Left lung (tissue), 10 donors: Measurements from ENCODE around the gene LAX1. TPM values are rescaled to one million over a fixed set of nuclear protein-coding genes. Genes with fewer than 3 reads are reported as not detected.

Source experiments
- ATAC-seq: fragments of 200-7000 bp; cut with Tn5 transposase; one replicate; pipeline ENCODE4 v1.9.1; 2020; ENCODE audit warnings: moderate library complexity
- DNase-seq, 4 donors: peaks; one replicate each; pipeline ENCODE4 v3.0.0-alpha.2; 2013 to 2020
- H3K27ac ChIP-seq, 2 donors: fragments of 200-600 bp; sonication (generic) in 1 of 2; one replicate each; pipeline versions ENCODE4 v1.5.0 to v1.8.0; 2020 to 2021
- H3K27me3 ChIP-seq, 2 donors: fragments of 200-600 bp; sonication (generic) in 1 of 2; one replicate each; pipeline versions ENCODE4 v1.5.0 to v1.8.0; 2020 to 2021
- H3K36me3 ChIP-seq, 2 donors: fragments of 200-600 bp; sonication (generic) in 1 of 2; one replicate each; pipeline versions ENCODE4 v1.5.0 to v1.8.0; 2020 to 2021
- H3K4me1 ChIP-seq, 2 donors: fragments of 200-600 bp; one replicate each; pipeline ENCODE4 v1.8.0; 2021
- H3K4me3 ChIP-seq, 2 donors: fragments of 200-600 bp; sonication (generic) in 1 of 2; one replicate each; pipeline versions ENCODE4 v1.5.0 to v1.8.0; 2020 to 2021; ENCODE audit warnings: mild to moderate bottlenecking in 1 of 2
- H3K9me3 ChIP-seq, 2 donors: fragments of 200-600 bp; sonication (generic) in 1 of 2; one replicate each; pipeline versions ENCODE4 v1.5.0 to v1.8.0; 2020 to 2021
- CTCF ChIP-seq, 2 donors: fragments of 200-600 bp; sonication (generic) in 1 of 2; IDR thresholded peaks; one replicate each; pipeline versions ENCODE4 v1.5.0 to v1.8.0; 2021; ENCODE audit warnings: antibody characterized with exemption in 2 of 2
- intact Hi-C, 2 donors: fragments of 100-400 bp; cut with DNase I; formaldehyde crosslinking; loops; one replicate each; pipeline versions ENCODE4 v1.11.2 to v1.14.2; 2022
- polyA plus RNA-seq, 6 donors: library from polyadenylated mRNA; unstranded; fragments of 120-200 nt; gene quantifications; one replicate each; pipeline ENCODE4 v1.2.1, GENCODE V29; 2013; ENCODE audit not compliant: insufficient read length in 6 of 6
- total RNA-seq, 2 donors: library from RNA; stranded (reverse); fragmentation: NEBNext Ultra II Directional; extraction: Animal tissue kit (Norgen Biotek cat#: 25700); gene quantifications; one replicate each; pipeline ENCODE4 v1.2.1, GENCODE V29; 2021
- donor health status: DM: no; HTN: yes; CAD: no.
- donor health status: DM: no; HTN: no; CAD: no.

The LAX1 gene
- total and polyA plus RNA-seq, 8 donors: 0.21 to 2.2 (median 0.31) TPM

- H3K27me3 ChIP-seq: no peaks in the 10 kb centered on the region
- DNase-seq: no peak
- H3K27ac ChIP-seq: no peak overlapping the region
- no peak for TF ChIP-seq CTCF (IDR thresholded peaks at IDR 0.05)
- intact Hi-C loops: no loop called here
- H3K4me3 ChIP-seq: no peak overlapping the region
- no peaks in the 10 kb centered on the region for H3K9me3 ChIP-seq
- no peak for ATAC-seq
- peaks cover 3 to 100% of the 10 kb centered on the region in 2 donors for H3K36me3 ChIP-seq
- peaks cover 0 to under 1% of the 10 kb centered on the region in 2 donors for H3K4me1 ChIP-seq
Observed at GRCh38 chr1:203726417-203726867, 38.5 kb upstream of the LAX1 start.

GRCh38 chr1:203733009-203733863, 31.7 kb upstream of the LAX1 start:
- Histone ChIP-seq H3K4me3 (no peak overlapping the region), H3K9me3 (no peaks in the 10 kb centered on the region), H3K27ac (no peak overlapping the region), H3K36me3 (peaks cover 0 to 95% of the 10 kb centered on the region in 2 donors), H3K4me1 (peaks cover 0 to 10% of the 10 kb centered on the region in 2 donors), H3K27me3 (no peaks in the 10 kb centered on the region)
- no peak for TF ChIP-seq CTCF (IDR thresholded peaks at IDR 0.05)
- intact Hi-C loops: no loop called here
- no peak for DNase-seq
- no peak for ATAC-seq

- H3K9me3 ChIP-seq: no peaks in the 10 kb centered on the region
- TF ChIP-seq CTCF (IDR thresholded peaks at IDR 0.05): no peak
- H3K4me1 ChIP-seq: peaks cover 0 to 18% of the 10 kb centered on the region in 2 donors
- DNase-seq (no peak), ATAC-seq (no peak)
- intact Hi-C loops: no loop called here
- no peak overlapping the region for H3K27ac ChIP-seq
- no peaks in the 10 kb centered on the region for H3K27me3 ChIP-seq
- no peak overlapping the region for H3K4me3 ChIP-seq
- H3K36me3 ChIP-seq: peaks cover 0 to 46% of the 10 kb centered on the region in 2 donors
Observed at GRCh38 chr1:203742436-203742835, 22.5 kb upstream of the LAX1 start.

GRCh38 chr1:203743091-203743571, 21.9 kb upstream of the LAX1 start:
- ATAC-seq: no peak
- H3K4me3 ChIP-seq: no peak overlapping the region
- H3K27me3 ChIP-seq: no peaks in the 10 kb centered on the region
- no peak for DNase-seq
- no peak for TF ChIP-seq CTCF (IDR thresholded peaks at IDR 0.05)
- H3K27ac ChIP-seq: no peak overlapping the region
- no peaks in the 10 kb centered on the region for H3K9me3 ChIP-seq
- H3K36me3 ChIP-seq: peaks cover 0 to 39% of the 10 kb centered on the region in 2 donors
- intact Hi-C loops: no loop called here
- H3K4me1 ChIP-seq: peaks cover 0 to 18% of the 10 kb centered on the region in 2 donors
